ENCODE measurements around the gene APOF.
"Not testable (repeated sequence)": the region's sequence is repeated elsewhere in the genome, so short reads cannot be mapped to it uniquely, and the experiment has no call there.

APOF gene, protein sequence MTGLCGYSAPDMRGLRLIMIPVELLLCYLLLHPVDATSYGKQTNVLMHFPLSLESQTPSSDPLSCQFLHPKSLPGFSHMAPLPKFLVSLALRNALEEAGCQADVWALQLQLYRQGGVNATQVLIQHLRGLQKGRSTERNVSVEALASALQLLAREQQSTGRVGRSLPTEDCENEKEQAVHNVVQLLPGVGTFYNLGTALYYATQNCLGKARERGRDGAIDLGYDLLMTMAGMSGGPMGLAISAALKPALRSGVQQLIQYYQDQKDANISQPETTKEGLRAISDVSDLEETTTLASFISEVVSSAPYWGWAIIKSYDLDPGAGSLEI

DNA sequence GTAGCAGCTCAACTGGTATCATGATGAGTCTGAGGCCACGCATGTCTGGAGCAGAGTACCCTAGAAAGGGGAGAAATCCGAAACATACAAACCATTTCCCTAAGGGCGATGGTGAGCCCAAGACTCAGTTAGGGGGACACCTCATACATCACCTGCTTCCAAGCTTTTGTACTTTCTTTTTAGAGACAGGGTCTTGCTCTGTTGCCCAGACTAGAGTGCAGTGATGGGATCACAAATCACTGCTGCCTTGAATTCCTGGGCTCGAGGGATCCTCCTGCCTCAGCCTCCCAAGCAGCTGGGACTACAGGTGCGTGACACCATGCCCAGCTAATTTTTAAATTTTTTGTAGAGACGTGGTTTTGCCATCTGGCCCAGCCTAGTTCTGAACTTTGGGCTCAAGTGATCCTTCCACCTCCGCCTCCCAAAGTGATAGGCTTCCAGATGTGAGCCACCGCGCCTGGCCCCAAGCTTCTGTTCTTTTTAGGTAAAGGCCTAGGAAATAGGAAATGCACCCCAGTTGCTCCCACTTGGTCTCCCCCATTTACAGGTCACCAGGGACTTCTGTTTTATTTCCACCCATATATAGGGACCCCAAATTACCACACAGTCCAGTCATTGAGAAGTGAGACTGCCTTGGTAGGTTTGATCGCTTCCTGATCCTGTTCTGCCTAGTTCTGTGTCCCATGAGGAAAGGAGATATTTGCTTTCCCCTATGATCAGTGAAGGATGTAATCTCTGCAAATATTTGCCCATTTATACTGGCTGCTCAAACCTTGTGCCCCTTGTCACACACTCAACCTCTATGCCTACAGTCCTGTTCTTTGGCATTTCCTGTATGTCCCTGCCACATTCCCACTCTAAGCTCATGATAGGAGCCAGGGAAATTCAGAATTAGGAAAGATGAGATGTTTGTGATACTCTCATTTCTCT, at the start of gene APOF:
TSS of gene APOF (minus strand) at position 728 of the 930 bp plus-strand sequence. CDS start at position 616, 112 bp downstream.
- no peak for DNase-seq

DNA sequence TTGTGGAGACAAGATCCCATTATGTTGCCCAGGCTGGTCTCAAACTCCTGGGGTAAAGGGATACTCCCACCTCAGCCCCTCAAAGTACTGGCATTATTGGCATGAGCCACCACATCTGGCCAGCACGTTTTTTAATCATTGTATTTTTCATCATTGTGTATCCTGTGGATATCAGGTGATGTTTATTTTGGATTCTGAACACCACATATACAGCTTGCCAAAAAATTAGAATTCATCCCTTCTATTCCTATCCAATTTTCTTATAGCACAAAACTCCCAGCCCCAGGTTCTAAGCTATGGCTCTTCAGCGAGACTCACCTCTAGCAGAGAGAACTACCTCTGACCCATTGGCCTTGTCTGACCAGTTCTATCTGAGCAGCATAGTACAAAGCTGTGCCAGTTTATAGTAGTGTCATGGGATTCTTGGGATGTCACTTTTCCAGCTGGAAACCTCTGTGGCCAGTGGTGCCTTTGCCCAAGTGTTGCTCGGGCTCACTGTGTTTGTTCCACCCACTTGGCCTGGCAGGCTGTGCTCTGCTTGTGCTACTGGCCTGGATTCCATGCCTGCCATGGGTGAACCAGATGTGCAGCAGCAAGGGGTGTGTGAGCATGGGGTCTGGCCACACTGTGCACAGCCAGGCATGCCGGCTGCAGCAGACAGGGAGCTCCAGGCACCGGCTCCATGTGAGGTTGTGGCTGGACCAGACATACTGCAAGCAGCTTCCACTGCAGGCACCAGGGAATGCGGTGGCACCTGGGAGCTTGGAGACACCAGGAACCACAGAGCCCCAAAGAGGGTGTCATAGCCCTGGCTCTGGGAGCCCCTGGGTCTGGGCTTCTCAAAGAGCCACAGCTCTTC, 49.4 kb upstream of the APOF start:
- no peak for DNase-seq

DNA sequence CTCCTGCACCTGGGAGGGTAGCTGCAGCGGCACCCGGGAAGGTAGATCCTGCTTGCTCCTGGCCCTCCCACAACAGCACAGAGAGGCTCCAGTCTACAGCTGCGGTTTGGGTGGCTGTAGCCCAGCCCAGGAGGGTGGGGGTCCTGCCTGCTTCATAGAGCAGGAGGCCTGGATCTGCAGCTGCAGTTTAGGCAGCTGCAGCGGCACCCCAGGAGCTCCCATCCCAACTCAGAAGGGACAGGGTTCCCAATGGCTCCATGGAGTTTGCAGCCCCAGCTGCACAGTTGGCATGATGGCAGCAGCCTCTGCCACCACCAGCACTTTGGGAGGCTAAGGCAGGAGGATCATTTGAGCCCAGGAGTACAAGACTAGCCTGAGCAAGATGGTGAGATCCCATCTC, 48.1 kb upstream of the APOF start:
- no peak for DNase-seq

- DNase-seq: no peak
These were observed 46.3 kb upstream of the APOF start for GRCh38 chr12:56408799-56409417.

GRCh38 chr12:56404227-56404626, 41.6 kb upstream of the APOF start:
- DNase-seq: not testable (repeated sequence)

GRCh38 chr12:56401612-56402011, 39.0 kb upstream of the APOF start:
- DNase-seq: not testable (repeated sequence)

- not testable (repeated sequence) for DNase-seq
These were observed 38.5 kb upstream of the APOF start for GRCh38 chr12:56401125-56401524.

DNA sequence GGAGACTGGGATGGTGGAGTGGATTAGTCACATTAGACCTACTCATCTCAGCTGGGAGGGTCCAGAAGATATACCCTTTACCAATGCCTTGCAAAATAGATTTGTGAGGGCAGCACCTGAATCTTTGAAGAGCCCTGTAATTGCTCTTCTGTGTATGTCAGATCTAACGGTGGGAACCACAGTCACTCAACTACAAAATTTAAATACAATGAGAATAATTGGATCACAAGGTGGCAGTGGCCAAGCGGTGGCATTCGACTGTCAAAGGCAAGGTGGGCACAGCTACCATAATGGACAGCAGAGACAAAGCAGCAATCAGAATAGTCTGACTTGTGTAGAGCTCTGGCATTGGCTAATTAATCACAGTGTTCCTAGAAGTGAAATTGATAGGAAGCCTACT, 36.8 kb upstream of the APOF start:
- not testable (repeated sequence) for DNase-seq

DNA sequence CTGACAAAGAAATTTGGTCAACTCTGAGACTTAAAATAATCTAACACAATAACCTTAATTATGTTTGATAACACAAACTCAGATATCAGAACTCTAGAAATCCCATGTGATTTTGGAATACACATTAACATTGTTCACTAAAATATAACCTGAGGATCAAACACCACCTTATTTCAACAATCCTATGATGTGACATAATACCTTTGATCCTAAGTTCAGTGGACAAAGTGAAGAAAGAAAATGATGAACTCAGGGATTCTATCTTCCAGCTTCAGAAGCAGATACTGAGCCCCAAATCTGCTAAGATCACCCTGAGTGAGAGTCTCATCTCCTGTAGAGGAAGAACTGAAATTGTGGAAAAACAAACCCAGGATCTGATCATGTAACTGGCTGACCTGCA, 35.7 kb upstream of the APOF start:
- DNase-seq: no peak

- DNase-seq: no peak
These were observed 29.7 kb upstream of the APOF start for GRCh38 chr12:56392331-56392730.

GRCh38 chr12:56391721-56392120, 29.1 kb upstream of the APOF start:
- no peak for DNase-seq

DNA sequence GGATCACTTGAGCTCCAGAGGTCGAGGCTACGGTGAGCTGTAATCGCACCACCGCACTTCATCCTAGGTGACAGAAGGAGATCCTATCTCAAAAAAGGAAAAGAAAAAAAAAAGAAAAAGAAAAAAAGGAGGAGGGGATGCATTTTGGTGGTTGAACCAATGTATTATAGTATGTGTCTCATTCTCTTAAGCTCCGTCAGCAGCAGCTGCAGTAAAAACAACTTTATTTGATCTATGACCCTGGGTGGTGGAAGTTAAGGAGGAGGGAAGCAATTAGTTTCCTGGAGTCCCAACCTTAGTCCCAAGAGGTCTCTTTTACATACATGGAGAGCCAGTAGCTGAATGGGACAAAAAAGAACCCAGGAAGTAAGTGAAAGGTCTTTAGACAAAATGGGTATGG, 26.8 kb upstream of the APOF start:
- no peak for DNase-seq

DNA sequence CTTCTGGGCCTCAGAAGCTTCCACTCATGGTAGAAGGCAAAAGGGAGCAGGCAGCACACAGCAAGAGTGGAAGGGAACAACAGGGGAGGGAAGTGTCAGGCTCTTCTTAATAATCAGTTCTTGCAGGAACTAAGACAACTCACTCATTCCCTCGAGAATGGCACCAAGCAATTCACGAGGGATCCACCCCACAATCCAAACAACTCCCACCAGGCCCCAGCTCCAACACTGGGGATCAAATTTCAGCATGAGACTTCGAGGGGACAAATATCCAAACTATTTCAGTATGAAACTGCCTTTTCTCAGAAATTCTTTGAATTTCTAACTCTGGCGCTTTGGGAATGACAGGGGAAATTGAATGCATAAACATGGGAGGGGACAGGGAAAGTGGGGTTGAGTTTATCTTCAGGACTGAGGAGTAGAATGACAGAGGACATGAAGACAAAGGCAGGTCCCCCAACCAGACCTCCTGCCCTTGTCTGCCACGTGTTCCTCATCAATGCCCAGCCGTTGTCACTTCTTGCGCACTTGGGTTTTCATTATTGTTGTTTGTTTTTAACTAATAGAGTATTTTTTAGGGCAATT, 24.6 kb upstream of the APOF start:
- no peak for DNase-seq

DNA sequence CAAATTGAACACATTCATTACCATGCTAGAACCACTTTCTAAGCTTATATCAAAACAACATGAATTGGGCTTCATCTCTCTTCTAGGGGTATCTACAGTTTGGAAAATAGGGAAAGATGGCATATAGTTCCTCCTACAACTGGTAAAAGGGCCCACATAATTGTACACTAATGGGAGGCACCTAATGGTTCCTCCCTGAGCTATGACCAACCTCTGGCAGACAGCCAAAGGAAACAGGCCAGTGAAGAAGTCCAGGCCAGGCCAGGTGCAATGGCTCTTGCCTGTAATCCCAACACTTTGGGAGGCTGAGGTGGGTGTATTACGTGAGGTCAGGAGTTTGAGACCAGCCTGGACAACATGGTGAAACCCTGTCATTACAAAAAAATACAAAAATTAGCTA, 23.2 kb upstream of the APOF start:
- no peak for DNase-seq

- DNase-seq: no peak
These were observed 20.0 kb upstream of the APOF start for GRCh38 chr12:56382611-56383010.

DNA sequence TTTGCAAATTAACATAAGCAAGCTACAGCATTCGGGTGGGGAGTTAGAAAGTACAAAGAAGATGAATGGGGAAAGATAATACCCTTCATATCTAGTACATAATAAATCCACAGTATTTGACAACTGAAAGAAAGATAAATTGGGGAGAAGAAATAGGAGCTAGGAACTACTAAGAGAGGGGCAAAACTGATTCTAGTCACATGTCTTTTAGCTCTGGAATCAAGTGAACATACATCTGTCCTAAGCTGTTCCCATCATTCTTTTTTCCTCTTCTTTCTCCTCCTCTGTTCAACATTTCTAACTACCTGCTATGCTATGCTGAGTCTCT, 15.3 kb upstream of the APOF start:
- DNase-seq: no peak

GRCh38 chr12:56377310-56377988, 14.8 kb upstream of the APOF start:
- no peak for DNase-seq

DNA sequence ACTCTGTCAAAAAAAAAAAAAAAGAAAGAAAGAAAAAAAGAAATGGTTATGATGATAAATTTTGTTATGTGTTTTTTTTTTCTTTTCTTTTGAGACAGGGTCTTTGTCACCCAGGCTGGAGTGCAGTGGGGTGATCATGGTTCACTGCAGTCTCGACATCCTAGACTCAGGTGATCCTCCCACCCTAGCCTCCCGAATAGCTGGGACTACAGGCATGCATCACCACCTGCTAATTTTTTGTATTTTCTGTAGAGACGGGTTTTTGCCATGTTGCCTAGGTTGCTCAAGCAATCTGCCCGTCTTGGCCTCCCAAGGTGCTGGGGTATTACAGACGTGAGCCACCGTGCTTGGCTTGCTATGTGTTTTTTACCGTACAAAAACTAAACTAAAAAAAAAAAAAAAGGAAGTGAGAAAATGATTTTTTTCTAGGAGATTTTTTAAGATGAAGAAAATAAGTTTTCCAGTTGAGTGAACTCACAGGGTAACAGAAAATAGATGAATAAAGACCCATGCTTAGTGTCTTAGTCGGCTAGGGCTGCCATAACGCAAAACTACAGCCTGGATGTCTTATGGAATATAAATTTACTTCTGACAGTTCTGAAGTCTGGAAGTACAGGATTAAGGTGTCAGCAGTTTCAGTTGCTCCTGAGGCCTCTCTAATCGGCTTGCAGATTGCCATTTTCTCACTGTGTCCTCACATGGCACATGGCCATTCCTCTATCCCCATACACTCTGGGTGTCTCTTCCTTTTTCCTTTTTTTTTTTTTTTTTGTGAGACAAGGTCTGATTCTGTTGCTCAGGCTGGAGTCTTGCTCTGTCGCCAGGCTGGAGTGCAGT, 13.2 kb upstream of the APOF start:
- no peak for DNase-seq

GRCh38 chr12:56374726-56375597, 12.3 kb upstream of the APOF start:
- no peak for DNase-seq

DNA sequence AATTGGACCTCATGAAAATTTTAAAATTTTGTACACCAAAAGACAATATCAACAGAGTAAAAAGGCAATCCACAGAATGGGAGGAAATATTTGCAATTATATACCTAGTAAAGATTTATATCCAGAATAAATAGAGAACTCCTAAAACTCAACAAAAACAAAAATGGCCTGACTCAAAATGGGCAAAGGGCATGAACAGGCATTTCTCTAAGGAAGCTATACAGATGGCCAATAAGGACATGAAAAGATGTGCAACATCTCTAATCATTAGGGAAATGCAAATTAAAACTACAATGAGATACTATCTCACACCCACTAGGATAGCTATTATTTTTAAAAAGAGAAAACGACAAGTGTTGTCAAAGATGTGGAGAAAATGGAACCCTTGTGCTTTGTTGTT, 10.9 kb upstream of the APOF start:
- DNase-seq: no peak
